Suppressor macrophage (primary cell): ENCODE results near the gene GRM8.
"Not testable (repeated sequence)": the region's sequence is repeated elsewhere in the genome, so short reads cannot be mapped to it uniquely, and the experiment has no call there.

ENCODE experiments used
- DNase-seq, 4 experiments: peaks; one replicate each; pipeline ENCODE4 v3.0.0-alpha.2; 2020 to 2022

GRM8 gene

GRCh38 chr7:126715076-126715475, 537.7 kb downstream of the GRM8 start:
- no peak for DNase-seq

- no peak for DNase-seq
Measured at GRCh38 chr7:126702242-126703016, 550.3 kb downstream of the GRM8 start.

GRCh38 chr7:126700807-126701604, 551.7 kb downstream of the GRM8 start:
- DNase-seq = peak; percentile 88 to 95 (median 93)

GRCh38 chr7:126699707-126700106, 553.0 kb downstream of the GRM8 start:
- no peak for DNase-seq

GRCh38 chr7:126698909-126699308, 553.8 kb downstream of the GRM8 start:
- no peak for DNase-seq

- DNase-seq = no peak
Measured at GRCh38 chr7:126698446-126698845, 554.3 kb downstream of the GRM8 start.

GRCh38 chr7:126696256-126697038, 556.3 kb downstream of the GRM8 start:
- peak; percentile 37 to 65 (median 57) for DNase-seq

- DNase-seq = no peak
Measured at GRCh38 chr7:126690848-126691751, 561.6 kb downstream of the GRM8 start.

- DNase-seq = no peak
Measured at GRCh38 chr7:126690104-126690503, 562.6 kb downstream of the GRM8 start.

GRCh38 chr7:126689037-126689436, 563.7 kb downstream of the GRM8 start:
- no peak for DNase-seq

- no peak for DNase-seq
Measured at GRCh38 chr7:126686474-126686873, 566.3 kb downstream of the GRM8 start.

- no peak for DNase-seq
Measured at GRCh38 chr7:126685596-126685995, 567.1 kb downstream of the GRM8 start.

- no peak for DNase-seq
Measured at GRCh38 chr7:126685018-126685573, 567.6 kb downstream of the GRM8 start.

- no peak for DNase-seq
Measured at GRCh38 chr7:126682176-126682575, 570.6 kb downstream of the GRM8 start.

GRCh38 chr7:126668762-126669161, 584.0 kb downstream of the GRM8 start:
- DNase-seq = not testable (repeated sequence)

GRCh38 chr7:126668367-126668752, 584.4 kb downstream of the GRM8 start:
- no peak for DNase-seq

GRCh38 chr7:126667742-126668366, 584.9 kb downstream of the GRM8 start:
- DNase-seq = no peak

- no peak for DNase-seq
Measured at GRCh38 chr7:126662856-126663255, 589.9 kb downstream of the GRM8 start.

- DNase-seq = peak in 2 of 4 experiments; percentile 3 to 4
Measured at GRCh38 chr7:126659124-126659523, 593.6 kb downstream of the GRM8 start.

GRCh38 chr7:126658684-126659083, 594.1 kb downstream of the GRM8 start:
- DNase-seq = no peak
